Erythroblast (primary cell): ENCODE results near the gene IPO9.

Source experiments
- DNase-seq, 2 experiments: peaks; one replicate each; lab custom pipeline; 2025; lab: John Stamatoyannopoulos, UW
- GATA1 ChIP-seq: IDR thresholded peaks from 2 replicates; pipeline ENCODE4 v1.6.1; 2011; ENCODE audit warnings: low read depth, mild to moderate bottlenecking, control low read depth, low read length, moderate library complexity
- POLR2A ChIP-seq: IDR thresholded peaks from 2 replicates; pipeline ENCODE4 v1.6.1; 2011; ENCODE audit warnings: mild to moderate bottlenecking, low read length

Gene IPO9

DNA sequence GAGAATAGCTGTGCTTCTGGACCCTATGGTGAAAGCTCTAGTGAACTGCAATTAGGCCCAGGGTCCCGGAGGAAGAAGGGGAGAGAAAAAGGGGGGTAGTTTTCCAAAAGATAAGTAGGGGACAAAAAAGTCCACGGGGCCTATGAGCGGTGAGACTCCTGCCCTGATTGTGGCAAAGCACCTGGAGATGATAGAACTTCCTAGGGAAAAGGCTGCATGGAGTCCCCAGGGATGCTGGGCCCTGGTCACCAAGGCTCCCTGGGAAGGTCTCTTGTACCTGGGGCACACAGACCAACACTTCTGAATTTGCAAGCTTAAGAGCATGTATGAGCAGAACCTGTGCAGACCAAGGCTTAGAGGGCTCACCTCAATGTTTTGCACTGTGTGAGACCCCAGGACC lies 54.3 kb downstream of the IPO9 start:
- TF ChIP-seq GATA1 (no peak), POLR2A (no peak)
- no peak for DNase-seq

DNA sequence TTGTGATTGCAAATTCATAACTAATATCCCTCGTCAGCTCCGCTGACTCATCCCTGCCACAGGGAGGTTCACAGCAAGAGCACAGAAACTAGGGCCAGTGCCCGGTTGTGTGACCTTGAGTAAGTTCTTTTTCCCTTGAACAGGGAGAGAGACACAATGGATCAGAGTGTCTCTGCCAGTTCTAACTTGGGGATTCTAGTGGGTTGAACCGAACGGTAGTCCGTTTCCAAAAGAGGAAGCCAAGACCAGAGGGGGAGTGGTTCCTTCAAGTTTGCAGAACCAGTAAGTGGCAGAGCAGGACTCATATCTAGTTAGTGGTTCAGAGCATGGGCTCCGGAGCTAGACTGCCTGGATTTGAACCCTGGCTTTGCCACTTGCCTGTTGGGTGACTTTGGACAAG lies 54.8 kb downstream of the IPO9 start:
- DNase-seq = peak; percentile 38 to 74
- TF ChIP-seq GATA1 = no peak
- TF ChIP-seq POLR2A = no peak

DNA sequence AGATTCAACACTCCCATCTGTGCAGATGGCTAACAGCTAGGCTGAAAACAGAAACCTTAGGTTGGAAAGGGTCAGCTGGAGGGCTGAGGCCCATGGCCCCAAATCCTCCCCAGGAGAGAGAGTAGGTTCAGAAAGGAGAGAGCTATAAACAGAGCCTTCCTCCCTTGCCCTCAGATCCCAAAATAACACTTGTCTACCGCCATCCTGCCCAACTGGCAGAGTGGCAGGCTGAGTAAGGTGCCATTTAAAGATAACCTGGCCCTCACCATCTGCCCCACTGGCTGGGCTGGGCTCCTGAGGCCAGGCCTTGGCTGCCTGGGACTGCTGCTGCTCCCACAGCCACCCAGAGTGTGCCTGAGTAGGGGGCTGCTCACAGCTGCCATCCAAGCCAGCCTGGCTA lies 55.5 kb downstream of the IPO9 start:
- no peak for DNase-seq
- TF ChIP-seq GATA1 = no peak
- no peak for TF ChIP-seq POLR2A

DNA sequence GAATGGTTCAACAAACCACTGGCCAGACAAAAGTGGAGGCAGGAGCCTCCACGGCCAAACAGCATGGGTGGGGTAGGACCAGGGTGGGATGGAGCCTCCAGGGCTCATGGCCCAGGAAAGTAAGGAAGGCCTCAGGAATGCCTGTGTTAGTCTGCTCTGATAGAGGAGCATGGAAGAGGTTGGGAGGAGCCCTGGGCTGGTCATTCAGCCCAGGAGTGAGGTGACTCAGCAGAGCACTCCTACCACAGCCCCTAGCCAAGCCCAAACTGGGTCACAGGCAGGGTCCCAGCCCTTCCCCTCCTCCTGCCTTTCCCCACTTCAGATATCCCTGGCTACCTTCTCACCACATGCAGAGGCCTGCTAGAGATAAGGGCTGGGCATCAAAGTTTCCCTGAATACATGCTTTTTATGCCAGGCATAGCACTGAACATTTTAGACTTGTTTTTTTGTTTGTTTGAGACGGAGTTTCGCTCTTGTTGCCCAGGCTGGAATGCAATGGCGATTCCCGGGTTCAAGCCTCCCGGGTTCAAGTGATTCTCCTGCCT lies 56.6 kb downstream of the IPO9 start:
- TF ChIP-seq GATA1 (no peak), POLR2A (no peak)
- peak; percentile 28 to 51 for DNase-seq

DNA sequence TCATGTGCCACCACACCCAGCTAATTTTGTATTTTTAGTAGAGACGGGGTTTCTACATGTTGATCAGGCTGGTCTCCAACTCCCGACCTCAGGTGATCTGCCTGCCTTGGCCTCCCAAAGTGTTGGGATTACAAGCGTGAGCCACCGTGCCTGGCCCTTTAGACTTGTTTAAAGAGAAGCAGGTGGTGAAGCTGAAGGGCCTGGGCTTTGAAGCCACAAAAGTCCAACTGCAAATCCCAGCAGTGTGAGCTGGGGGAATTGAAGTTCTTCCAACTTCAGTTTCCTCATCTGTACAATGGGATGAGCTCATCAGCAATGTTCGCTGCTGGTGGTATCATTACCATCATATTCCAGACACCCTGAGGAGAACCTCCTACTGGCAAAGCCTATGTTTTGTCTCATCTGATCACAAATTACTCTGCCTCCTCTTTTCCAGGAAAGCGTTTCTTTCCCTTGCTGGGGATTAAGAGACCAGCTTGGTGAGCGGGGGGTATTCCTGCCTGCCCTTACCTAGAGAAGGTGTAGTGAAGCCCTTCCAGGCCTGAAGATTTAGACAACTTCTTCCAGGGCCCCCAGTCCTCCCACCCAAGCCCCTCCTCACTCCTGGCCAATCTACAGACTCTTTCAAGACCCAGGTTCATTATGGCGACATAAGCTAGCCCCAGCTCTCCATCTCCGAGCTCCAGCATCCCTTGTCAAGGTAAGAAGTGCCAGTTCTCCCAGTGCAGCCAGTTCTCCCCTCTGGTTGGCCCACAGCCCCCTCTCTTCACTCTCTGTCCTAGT lies 57.3 kb downstream of the IPO9 start:
- DNase-seq = no peak
- TF ChIP-seq GATA1 (no peak), POLR2A (no peak)

DNA sequence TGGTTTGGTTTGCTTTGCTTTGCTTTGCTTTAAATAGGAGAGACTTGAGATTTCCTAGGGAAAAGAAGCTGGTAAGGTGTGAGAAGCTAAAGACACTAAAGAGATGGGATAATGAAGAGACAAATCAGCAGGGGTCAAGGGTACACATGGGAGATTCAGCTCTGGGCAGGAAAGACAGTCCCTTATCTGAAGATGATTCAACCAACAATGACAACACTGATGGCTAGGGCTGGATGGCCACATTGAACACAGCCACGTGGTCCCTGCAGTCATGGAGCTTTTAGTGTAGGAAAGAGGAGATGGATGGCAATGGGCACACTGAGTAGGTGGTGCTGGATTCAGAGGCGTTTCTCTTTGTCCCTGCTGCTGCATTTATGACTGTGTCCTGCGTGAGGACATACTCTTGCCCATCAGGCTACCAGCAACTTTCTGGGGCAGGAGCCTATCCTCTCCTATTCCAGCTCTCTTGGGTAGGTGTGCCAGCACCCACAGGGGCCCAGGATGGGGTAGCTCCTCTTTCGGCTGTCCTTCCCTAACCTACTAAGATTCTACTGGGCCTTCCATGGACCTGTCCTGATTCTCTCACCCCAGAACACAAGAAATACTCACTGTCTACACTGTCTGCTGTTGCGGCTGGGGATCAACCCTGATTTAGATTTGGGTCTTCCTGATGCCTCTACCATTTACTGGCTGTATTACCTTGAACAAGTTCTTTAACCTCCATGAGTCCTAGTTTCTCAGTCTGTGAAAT lies 58.3 kb downstream of the IPO9 start:
- TF ChIP-seq GATA1 = no peak
- TF ChIP-seq POLR2A = no peak
- peak in 1 of 2 experiments; percentile 17 for DNase-seq

DNA sequence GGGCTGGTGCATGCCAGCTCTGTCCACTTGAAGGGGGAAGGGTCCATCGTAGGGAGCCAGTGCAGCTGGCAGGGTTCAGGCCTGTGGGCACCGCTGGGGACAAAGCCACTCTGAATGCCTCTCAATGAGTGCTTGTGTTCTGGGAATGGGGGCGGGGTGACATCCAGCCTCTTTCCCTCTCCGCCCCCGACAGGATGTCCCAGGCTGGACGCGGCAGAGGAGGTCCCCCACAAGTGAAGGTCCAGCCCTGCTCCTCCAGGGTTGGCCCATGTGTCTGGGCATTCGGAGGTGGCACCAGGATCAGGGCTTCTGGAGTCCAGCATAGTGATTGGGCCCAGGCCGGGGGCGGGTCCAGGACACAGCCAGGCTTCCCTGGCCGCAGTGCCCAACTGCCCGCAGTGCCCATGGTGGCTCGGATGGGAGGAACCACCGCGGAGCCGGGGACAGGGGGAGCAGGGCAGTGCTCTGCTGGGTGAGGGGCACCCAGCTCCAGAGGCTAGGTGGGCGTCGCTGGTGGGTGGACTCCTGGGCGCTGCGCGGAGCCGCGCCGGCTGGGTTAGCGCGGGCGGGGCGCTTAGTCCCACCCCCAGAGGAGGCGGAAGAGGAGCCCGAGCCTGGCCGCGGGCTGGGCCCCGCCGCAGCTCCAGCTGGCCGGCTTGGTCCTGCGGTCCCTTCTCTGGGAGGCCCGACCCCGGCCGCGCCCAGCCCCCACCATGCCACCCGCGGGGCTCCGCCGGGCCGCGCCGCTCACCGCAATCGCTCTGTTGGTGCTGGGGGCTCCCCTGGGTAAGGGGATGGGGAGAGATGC lies 59.5 kb downstream of the IPO9 start, which contains the start of gene SHISA4:
Gene SHISA4, plus strand, starts transcription at position 617 of the 808 bp plus-strand sequence. Its CDS starts 97 bp downstream, at position 714.
- peak in 1 of 2 experiments; percentile 16 for DNase-seq
- TF ChIP-seq POLR2A = no peak
- no peak for TF ChIP-seq GATA1

DNA sequence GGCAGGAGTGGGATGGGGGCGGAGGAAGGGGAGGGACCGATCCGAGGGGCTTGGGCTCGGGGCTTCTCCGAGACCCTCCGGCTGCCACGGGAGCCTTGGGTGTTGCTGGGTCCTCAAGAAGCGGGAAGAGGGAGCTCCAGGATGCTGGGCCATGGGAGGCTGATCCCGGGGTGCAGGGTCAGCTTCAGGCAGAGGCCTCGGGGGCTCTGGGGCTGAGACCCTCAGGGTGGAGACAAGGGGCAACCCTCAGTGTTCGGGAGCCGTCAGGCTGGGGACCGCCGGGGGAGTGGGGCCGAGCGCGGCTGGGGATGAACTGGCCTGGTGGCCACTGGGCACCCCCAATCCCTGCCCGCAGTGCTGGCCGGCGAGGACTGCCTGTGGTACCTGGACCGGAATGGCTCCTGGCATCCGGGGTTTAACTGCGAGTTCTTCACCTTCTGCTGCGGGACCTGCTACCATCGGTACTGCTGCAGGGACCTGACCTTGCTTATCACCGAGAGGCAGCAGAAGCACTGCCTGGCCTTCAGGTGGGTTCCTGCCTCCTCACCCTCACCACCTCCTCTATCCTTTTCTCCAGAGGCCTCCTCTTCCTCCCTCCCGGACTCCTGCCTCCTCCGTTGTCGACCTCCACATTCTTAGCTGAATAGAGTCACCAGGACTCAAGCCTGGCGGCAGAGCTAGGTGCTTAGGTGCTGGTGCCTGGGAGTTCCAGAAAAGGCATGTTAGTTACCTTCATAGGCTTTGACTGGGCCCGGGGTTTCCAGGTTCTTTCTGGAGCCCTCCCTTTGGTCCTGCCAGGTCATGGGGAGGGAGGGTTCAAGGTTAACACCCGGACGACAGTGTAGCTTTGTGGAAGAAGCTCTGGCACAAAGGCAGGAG lies 60.4 kb downstream of the IPO9 start:
- TF ChIP-seq GATA1 (no peak), POLR2A (no peak)
- no peak for DNase-seq

DNA sequence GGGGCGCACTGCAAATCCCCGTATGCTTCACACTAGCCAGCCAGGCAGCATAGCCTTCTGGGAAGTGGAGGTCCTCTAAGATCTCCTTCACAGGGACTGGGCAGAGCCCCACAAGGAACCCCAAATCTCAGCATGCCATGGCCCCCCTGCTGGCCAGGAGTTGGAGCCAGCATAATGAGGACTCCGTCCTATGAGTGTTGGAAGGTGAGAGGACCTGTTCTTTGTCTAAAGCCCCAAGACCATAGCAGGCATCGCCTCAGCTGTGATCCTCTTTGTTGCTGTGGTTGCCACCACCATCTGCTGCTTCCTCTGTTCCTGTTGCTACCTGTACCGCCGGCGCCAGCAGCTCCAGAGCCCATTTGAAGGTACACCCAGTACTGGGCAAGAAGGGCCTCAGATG lies 61.3 kb downstream of the IPO9 start:
- TF ChIP-seq GATA1 = no peak
- no peak for TF ChIP-seq POLR2A
- no peak for DNase-seq

DNA sequence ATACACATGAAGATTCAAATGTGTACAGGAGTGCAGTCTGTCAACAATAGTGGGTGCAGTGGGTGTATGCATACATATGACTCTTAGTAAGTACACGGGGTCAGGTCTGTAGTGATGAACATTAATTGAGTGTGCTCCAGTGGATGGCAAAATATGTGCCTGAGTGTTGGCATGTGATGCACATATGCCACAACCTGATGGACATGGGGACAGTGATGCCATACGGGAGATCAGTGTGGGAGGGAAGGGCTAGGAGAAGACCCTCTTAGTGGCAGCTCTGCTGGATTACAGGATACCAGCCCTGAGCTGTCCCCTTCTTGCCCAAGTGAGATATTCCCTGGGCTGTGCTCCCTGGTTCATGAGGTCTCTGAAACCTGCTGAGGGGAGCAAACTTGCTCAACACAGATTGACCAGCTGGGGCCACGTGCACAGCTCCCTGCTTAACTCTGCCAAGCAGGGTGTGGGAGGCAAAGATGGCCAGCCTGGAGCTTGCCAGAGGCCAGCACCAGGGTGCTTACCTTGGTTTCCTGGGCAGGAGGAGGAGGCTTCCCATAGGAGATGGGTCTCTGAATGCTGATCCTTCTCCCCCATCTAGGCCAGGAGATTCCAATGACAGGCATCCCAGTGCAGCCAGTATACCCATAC lies 62.0 kb downstream of the IPO9 start:
- no peak for DNase-seq
- TF ChIP-seq GATA1 (no peak), POLR2A (no peak)

DNA sequence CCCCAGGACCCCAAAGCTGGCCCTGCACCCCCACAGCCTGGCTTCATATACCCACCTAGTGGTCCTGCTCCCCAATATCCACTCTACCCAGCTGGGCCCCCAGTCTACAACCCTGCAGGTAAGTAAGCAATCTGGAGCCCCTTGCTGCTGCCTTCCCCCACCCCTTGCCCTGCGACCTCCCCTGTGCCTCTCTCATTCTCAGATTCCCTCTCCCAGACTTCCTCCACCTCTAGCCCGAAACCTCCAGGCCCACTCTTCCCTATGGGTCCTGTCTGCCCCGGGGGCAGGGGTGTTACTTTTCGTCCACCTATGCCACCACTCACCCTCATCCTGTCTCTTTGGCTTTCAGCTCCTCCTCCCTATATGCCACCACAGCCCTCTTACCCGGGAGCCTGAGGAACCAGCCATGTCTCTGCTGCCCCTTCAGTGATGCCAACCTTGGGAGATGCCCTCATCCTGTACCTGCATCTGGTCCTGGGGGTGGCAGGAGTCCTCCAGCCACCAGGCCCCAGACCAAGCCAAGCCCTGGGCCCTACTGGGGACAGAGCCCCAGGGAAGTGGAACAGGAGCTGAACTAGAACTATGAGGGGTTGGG lies 62.6 kb downstream of the IPO9 start:
- DNase-seq = no peak
- no peak for TF ChIP-seq GATA1
- no peak for TF ChIP-seq POLR2A

DNA sequence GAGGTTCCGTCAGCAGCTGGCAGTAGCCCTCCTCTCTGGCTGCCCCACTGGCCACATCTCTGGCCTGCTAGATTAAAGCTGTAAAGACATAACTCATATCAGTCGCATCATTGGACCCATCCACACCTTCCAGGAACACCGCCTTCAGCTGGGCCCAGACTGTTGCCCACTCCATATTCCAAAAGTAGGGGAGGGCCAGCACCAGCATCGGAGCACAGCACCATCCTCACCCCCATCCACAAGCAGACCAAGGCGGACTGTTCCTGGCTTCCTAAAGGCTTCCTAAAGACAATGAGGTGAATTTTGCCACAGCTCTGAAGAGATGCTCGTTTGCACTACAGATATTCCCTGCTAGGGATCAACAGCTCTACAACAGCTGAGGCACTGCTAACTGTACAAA lies 63.3 kb downstream of the IPO9 start:
- TF ChIP-seq GATA1 (no peak), POLR2A (no peak)
- no peak for DNase-seq

DNA sequence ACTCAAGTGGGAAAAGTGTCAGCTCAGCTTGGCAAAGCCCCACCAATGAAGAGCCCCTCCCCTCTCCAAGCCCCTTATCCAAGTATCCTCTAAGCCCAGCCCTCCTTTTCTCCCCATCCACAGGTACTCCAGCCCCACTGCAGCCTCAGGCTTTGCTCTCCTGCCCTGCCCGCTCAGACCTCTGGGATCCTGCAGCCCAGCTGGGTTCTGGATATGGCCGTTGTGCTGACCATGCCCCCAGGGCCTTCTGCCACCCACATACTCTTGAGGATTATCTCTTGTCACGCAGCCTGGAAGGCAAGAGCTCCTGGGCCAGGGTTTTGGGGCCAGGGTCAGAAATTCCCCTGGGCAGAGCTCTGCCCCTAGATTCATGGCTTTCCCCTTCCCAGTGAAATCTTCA lies 64.5 kb downstream of the IPO9 start:
- no peak for TF ChIP-seq GATA1
- no peak for TF ChIP-seq POLR2A

More for the DNA sequence above, 64.5 kb downstream of the IPO9 start:
- DNase-seq = no peak
